GF-D8 (cell line): ENCODE data around the gene PRMT6.
"Not testable (repeated sequence)": the region's sequence is repeated elsewhere in the genome, so short reads cannot be mapped to it uniquely, and the experiment has no call there.

ENCODE experiments used
- DNase-seq: peaks from one replicate; lab custom pipeline; 2025; lab: John Stamatoyannopoulos, UW

The PRMT6 gene

GRCh38 chr1:107093395-107093794, 36.9 kb downstream of the PRMT6 start:
- not testable (repeated sequence) for DNase-seq

DNA sequence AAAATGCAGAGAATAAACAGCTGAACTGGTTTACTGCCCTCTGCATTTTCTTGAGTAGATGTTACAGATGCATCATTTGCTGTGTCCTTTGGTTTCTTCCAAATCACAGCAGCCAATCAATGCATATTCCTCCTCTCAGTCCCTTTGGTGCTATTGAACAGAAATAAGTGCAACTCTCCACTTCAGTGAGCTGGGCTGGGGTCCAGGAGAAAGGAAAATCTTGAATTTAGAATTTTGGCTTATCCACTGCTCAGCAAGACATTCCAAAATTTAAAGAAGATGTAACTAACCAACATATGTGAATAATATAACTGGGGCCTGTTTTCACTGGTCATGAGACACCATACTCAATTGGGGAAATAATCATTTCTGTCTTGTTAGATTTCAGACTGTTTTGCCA, 39.2 kb downstream of the PRMT6 start:
- DNase-seq = no peak

- no peak for DNase-seq
These were observed 40.2 kb downstream of the PRMT6 start for GRCh38 chr1:107096690-107097089.

- DNase-seq = no peak
These were observed 42.5 kb downstream of the PRMT6 start for GRCh38 chr1:107098961-107099360.

- no peak for DNase-seq
These were observed 44.0 kb downstream of the PRMT6 start for GRCh38 chr1:107100331-107100984.

- no peak for DNase-seq
These were observed 49.4 kb downstream of the PRMT6 start for GRCh38 chr1:107105914-107106313.
